MM.1S (cell line): ENCODE measurements around the gene MRPL22.
"Not testable (repeated sequence)": the region's sequence is repeated elsewhere in the genome, so short reads cannot be mapped to it uniquely, and the experiment has no call there.

ENCODE experiments used
- CTCF ChIP-seq: fragments of 300-600 bp; sonication (generic); IDR thresholded peaks from 2 replicates; pipeline ENCODE4 v1.5.1; 2016; ENCODE audit warnings: antibody characterized with exemption, low read length, mixed read lengths
- EZH2 ChIP-seq: fragments of 300-600 bp; sonication (generic); optimal IDR thresholded peaks from 2 replicates; pipeline ENCODE3; 2017; ENCODE audit warnings: low read depth, mild to moderate bottlenecking, antibody characterized with exemption, low read length, mixed read lengths

GRCh38 chr5:155002722-155003121 is 61.8 kb downstream of the MRPL22 start:
- not testable (repeated sequence) for TF ChIP-seq EZH2, CTCF
